ENCODE data around the gene MROH9.
"Not testable (repeated sequence)": the region's sequence is repeated elsewhere in the genome, so short reads cannot be mapped to it uniquely, and the experiment has no call there.

Gene MROH9

GRCh38 chr1:170951744-170952143, 16.4 kb downstream of the MROH9 start:
- in situ Hi-C loops (cut with HindIII; ENCODE audit: low pct_ligation_motif_present, low pct_unique_long_range_greater_than_20kb, low sequenced_read_pairs); DNase-seq: not testable (repeated sequence)

DNA sequence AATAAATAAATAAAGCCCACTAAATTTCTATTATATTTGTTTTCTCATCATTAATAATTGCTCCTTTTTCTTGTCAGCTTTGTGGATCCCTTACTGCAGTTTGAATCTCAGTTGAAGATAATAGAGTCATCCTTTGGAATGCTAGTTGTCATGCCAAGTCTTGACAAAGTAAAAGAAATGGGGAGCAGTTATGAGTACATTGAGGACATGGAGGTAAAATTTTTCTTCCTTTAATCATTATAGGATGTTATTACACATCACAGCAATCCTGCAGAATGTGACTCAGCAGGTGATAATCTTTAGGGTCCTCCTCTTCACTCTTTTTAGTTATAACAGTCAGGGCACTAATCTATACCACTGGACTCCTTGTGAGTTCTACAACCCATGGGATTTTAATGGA, 24.1 kb downstream of the MROH9 start:
- in situ Hi-C loops (cut with HindIII; ENCODE audit: low pct_ligation_motif_present, low pct_unique_long_range_greater_than_20kb, low sequenced_read_pairs) = no loop called here
- no peak for DNase-seq

- in situ Hi-C loops (cut with HindIII; ENCODE audit: low pct_ligation_motif_present, low pct_unique_long_range_greater_than_20kb, low sequenced_read_pairs) = no loop called here
- no peak for DNase-seq
These were observed 29.2 kb downstream of the MROH9 start for GRCh38 chr1:170964506-170964905.

DNA sequence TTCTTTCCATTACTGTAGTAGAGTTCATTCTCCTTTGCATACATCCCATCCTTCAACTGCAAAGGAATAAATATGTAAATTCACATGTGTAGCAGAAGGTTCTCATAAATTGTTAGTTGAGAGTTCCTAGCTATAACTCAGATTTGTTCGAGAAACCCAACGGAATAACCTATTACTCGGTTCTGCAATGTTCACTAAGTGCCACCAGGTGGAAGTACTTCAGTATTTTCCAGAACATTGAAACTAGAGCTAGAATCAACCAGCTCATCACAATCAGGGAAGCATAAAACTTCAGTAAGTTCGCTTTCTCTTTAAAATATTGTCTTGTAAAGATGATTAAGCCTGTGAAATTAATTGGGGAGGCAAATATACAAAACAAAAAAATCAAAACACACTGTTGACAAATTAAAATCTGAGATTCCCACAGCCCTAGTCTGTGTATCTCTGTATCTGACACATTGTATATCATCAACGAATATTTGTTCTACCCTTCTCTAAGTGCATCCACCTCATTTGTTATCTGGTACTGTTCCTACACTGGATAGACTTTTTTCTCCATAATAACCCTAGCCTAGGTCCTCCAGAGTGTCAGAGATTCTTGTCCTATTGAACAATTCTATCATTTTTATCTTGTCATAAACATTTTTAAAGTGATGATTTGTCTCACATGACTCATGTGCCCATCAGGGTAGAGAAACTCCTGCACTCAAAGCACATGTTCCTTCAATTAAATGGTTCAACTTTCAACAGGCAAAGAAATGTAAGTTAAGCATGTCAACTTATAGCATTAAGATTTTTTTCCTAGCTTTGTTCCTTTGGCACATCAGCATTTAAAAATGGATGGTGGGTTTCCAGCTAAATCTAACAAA, 31.9 kb downstream of the MROH9 start:
- peak; percentile 48 for DNase-seq
- in situ Hi-C loops (cut with HindIII; ENCODE audit: low pct_ligation_motif_present, low pct_unique_long_range_greater_than_20kb, low sequenced_read_pairs) = no loop called here

- no peak for DNase-seq
- in situ Hi-C loops (cut with HindIII; ENCODE audit: low pct_ligation_motif_present, low pct_unique_long_range_greater_than_20kb, low sequenced_read_pairs) = no loop called here
These were observed 34.9 kb downstream of the MROH9 start for GRCh38 chr1:170970256-170970655.

DNA sequence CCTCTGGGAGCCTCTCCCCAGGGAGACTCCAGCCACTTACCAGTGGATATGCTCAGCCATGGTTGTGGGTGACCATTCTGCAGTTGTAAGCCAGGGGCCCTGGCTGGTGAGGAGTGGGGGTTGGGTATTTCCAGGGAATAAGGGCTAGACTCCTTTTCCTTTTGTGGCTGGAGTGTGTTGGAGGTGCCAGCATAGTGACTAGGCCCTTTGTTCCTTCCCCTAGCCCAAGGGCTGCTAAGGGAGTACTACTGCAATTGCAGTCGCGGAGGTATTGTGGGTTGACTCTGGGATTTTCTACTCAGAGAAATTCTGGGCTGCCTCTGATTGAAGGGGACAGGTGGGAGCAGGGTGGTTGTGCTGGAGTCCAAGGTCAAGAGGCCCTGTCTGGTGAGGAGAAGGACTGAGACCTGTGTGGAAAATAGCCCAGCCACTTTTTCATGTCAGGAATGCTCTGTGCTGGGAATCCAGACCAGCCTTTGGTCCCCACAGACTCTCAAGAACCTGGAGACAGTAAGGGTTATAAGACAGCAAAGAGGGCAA, 43.1 kb downstream of the MROH9 start:
- DNase-seq = no peak
- in situ Hi-C loops (cut with HindIII; ENCODE audit: low pct_ligation_motif_present, low pct_unique_long_range_greater_than_20kb, low sequenced_read_pairs) = no loop called here

GRCh38 chr1:170985406-170985805, 50.1 kb downstream of the MROH9 start:
- in situ Hi-C loops (cut with HindIII; ENCODE audit: low pct_ligation_motif_present, low pct_unique_long_range_greater_than_20kb, low sequenced_read_pairs) = no loop called here
- DNase-seq = no peak

- in situ Hi-C loops (cut with HindIII; ENCODE audit: low pct_ligation_motif_present, low pct_unique_long_range_greater_than_20kb, low sequenced_read_pairs) = no loop called here
- DNase-seq = no peak
These were observed 51.6 kb downstream of the MROH9 start for GRCh38 chr1:170986901-170987300.

- no peak for DNase-seq
- in situ Hi-C loops (cut with HindIII; ENCODE audit: low pct_ligation_motif_present, low pct_unique_long_range_greater_than_20kb, low sequenced_read_pairs) = no loop called here
These were observed 52.1 kb downstream of the MROH9 start for GRCh38 chr1:170987424-170987823.

- no peak for DNase-seq
- in situ Hi-C loops (cut with HindIII; ENCODE audit: low pct_ligation_motif_present, low pct_unique_long_range_greater_than_20kb, low sequenced_read_pairs) = no loop called here
These were observed 57.8 kb downstream of the MROH9 start for GRCh38 chr1:170993151-170993550.

GRCh38 chr1:170993717-170994116, 58.4 kb downstream of the MROH9 start:
- in situ Hi-C loops (cut with HindIII; ENCODE audit: low pct_ligation_motif_present, low pct_unique_long_range_greater_than_20kb, low sequenced_read_pairs) = no loop called here
- DNase-seq = no peak

DNA sequence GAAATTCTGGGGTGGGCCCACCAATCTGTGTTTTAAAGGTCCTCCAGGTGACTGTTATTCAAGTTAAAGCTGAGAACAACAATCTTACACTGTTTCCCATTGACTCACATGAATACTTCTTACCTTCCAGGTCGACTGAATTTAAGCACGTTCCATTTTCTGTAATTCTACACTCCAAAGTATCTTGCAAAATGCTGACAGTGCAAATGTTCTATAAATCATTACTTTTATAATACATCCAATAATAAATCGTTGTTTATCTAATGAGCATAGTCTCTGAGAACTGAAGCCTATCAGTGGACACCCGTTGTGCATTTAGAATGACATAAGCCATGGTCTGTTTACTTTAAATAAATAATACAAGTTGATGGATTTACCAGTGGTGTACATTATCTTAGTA, 79.5 kb downstream of the MROH9 start:
- no peak for DNase-seq

GRCh38 chr1:171017426-171017825, 82.1 kb downstream of the MROH9 start:
- no peak for DNase-seq
- in situ Hi-C loops (cut with HindIII; ENCODE audit: low pct_ligation_motif_present, low pct_unique_long_range_greater_than_20kb, low sequenced_read_pairs) = no loop called here

More for the DNA sequence above, 79.5 kb downstream of the MROH9 start:
- in situ Hi-C loops (cut with HindIII; ENCODE audit: low pct_ligation_motif_present, low pct_unique_long_range_greater_than_20kb, low sequenced_read_pairs) = no loop called here

GRCh38 chr1:171019971-171020370, 84.6 kb downstream of the MROH9 start:
- no peak for DNase-seq
- in situ Hi-C loops (cut with HindIII; ENCODE audit: low pct_ligation_motif_present, low pct_unique_long_range_greater_than_20kb, low sequenced_read_pairs) = no loop called here

- in situ Hi-C loops (cut with HindIII; ENCODE audit: low pct_ligation_motif_present, low pct_unique_long_range_greater_than_20kb, low sequenced_read_pairs) = no loop called here
- DNase-seq = no peak
These were observed 97.7 kb downstream of the MROH9 start for GRCh38 chr1:171032822-171033702.

GRCh38 chr1:171037626-171038025, 102.3 kb downstream of the MROH9 start:
- in situ Hi-C loops (cut with HindIII; ENCODE audit: low pct_ligation_motif_present, low pct_unique_long_range_greater_than_20kb, low sequenced_read_pairs) = no loop called here
- DNase-seq = no peak

GRCh38 chr1:171038284-171038683, 103.0 kb downstream of the MROH9 start:
- no peak for DNase-seq
- in situ Hi-C loops (cut with HindIII; ENCODE audit: low pct_ligation_motif_present, low pct_unique_long_range_greater_than_20kb, low sequenced_read_pairs) = no loop called here

- in situ Hi-C loops (cut with HindIII; ENCODE audit: low pct_ligation_motif_present, low pct_unique_long_range_greater_than_20kb, low sequenced_read_pairs) = no loop called here
- no peak for DNase-seq
These were observed 112.7 kb downstream of the MROH9 start for GRCh38 chr1:171048014-171048413.

DNA sequence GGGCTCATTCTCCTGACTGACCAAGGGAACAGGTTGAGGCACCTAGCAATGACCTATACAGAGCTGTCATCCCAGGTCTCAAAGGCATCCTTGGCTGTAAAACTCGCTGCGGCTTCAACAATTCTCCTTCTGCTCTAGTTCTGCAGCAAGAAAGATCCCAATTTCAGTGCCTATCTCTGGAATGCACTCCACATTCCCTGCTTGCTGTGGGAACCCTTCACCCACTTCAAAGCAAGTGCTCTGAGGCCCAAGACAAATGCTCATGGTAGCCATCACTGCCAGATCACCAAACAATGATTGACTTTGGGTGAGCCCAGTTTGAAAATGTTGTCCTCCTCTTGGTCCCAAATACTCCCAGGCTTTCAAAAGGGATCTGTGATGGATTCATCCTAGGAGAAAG, 117.6 kb downstream of the MROH9 start:
- DNase-seq = no peak
- in situ Hi-C loops (cut with HindIII; ENCODE audit: low pct_ligation_motif_present, low pct_unique_long_range_greater_than_20kb, low sequenced_read_pairs) = no loop called here

Measured in ACHN (cell line).